Naive thymus-derived CD4-positive, alpha-beta T cell (primary cell): ENCODE measurements around the gene DOCK2. TPM values are rescaled to one million over a fixed set of nuclear protein-coding genes. Genes with fewer than 3 reads are reported as not detected.

ENCODE experiments used
- ATAC-seq: fragments of 150-1000 bp; cut with Tn5 transposase; 2 replicates; pipeline ENCODE4 v1.10.0; 2021; ENCODE audit warnings: mild to moderate bottlenecking, moderate library complexity
- CTCF ChIA-PET: fragments of 350-600 bp; sonication (Branson Sonifier 250); formaldehyde crosslinking; loops from one replicate; lab custom pipeline; 2021; ENCODE audit warnings: antibody characterized with exemption; lab: Charles Lee
- POLR2A ChIA-PET: fragments of 350-600 bp; sonication (Branson Sonifier 250); formaldehyde crosslinking; loops from one replicate; lab custom pipeline; 2021; ENCODE audit warnings: antibody characterized with exemption, inconsistent platforms; lab: Charles Lee
- DNase-seq, 9 donors: peaks; one replicate each; pipeline versions ENCODE4 v3.0.0 to v3.0.0-alpha.2; 2020 to 2022; ENCODE audit warnings: mixed read lengths in 1 of 9
- H3K27ac ChIP-seq: one replicate; pipeline ENCODE4 v1.7.0; 2013; ENCODE audit warnings: mild to moderate bottlenecking, low read depth, low read length, moderate library complexity
- H3K27me3 ChIP-seq, 2 donors: one replicate each; pipeline ENCODE4 v1.7.0; 2013; ENCODE audit warnings: low read length in 2 of 2, mild to moderate bottlenecking in 2 of 2, moderate library complexity in 2 of 2; ENCODE audit not compliant: control insufficient read depth in 2 of 2, insufficient read depth in 2 of 2
- H3K36me3 ChIP-seq, 3 experiments: 1 replicate in 2 of 3; 2 replicates in 1 of 3; pipeline ENCODE4 v1.7.0; 2013; ENCODE audit warnings: low read length in 3 of 3, mild to moderate bottlenecking in 3 of 3, moderate library complexity in 1 of 3; ENCODE audit not compliant: insufficient read depth in 3 of 3, control insufficient read depth in 2 of 3
- H3K4me1 ChIP-seq, 2 donors: one replicate each; pipeline ENCODE4 v1.7.0; 2013; ENCODE audit warnings: low read length in 2 of 2, mild to moderate bottlenecking in 2 of 2, moderate library complexity in 1 of 2; ENCODE audit not compliant: control insufficient read depth in 2 of 2, insufficient read depth in 2 of 2
- H3K4me3 ChIP-seq: 2 replicates; pipeline ENCODE4 v1.7.0; 2013; ENCODE audit warnings: mild to moderate bottlenecking, low read length
- H3K9me3 ChIP-seq, 3 experiments: 1 replicate in 2 of 3; 2 replicates in 1 of 3; pipeline ENCODE4 v1.7.0; 2013; ENCODE audit warnings: low read length in 3 of 3; ENCODE audit not compliant: control insufficient read depth in 2 of 3
- H3K27ac Mint-ChIP-seq, 9 donors: one replicate each; pipeline ENCODE4 v1.8.0; 2020 to 2022; ENCODE audit warnings: mixed read lengths in 9 of 9, mild to moderate bottlenecking in 8 of 9, moderate library complexity in 5 of 9, inconsistent platforms in 2 of 9
- H3K27me3 Mint-ChIP-seq, 5 donors: one replicate each; pipeline ENCODE4 v1.8.0; 2021 to 2022; ENCODE audit warnings: mixed read lengths in 5 of 5, mild to moderate bottlenecking in 1 of 5
- H3K36me3 Mint-ChIP-seq, 5 donors: one replicate each; pipeline ENCODE4 v1.8.0; 2020 to 2022; ENCODE audit warnings: mixed read lengths in 5 of 5, mild to moderate bottlenecking in 3 of 5, inconsistent platforms in 1 of 5
- H3K4me1 Mint-ChIP-seq, 7 donors: one replicate each; pipeline ENCODE4 v1.8.0; 2020 to 2022; ENCODE audit warnings: mixed read lengths in 7 of 7, mild to moderate bottlenecking in 3 of 7, inconsistent platforms in 1 of 7
- H3K4me3 Mint-ChIP-seq, 10 donors: one replicate each; pipeline ENCODE4 v1.8.0; 2020 to 2022; ENCODE audit warnings: mild to moderate bottlenecking in 10 of 10, mixed read lengths in 10 of 10, moderate library complexity in 6 of 10, inconsistent platforms in 2 of 10
- H3K9me3 Mint-ChIP-seq, 11 donors: one replicate each; pipeline ENCODE4 v1.8.0; 2020 to 2022; ENCODE audit warnings: mixed read lengths in 11 of 11, mild to moderate bottlenecking in 4 of 11, inconsistent platforms in 1 of 11, moderate library complexity in 1 of 11
- intact Hi-C, 2 donors: fragments of 100-400 bp; cut with micrococcal nuclease; formaldehyde crosslinking; loops; one replicate each; pipeline ENCODE4 v1.15.1; 2023
- polyA plus RNA-seq, 2 donors: library from polyadenylated mRNA; unstranded; fragments of 300-500 nt; fragmentation: Illumina TruSeq; gene quantifications; one replicate each; pipeline ENCODE4 v1.2.3, GENCODE V29; 2021
- total RNA-seq, 6 experiments: library from RNA in 5 of 6; stranded (reverse) in 5 of 6; gene quantifications; 1 replicate in 5 of 6; 2 replicates in 1 of 6; pipeline ENCODE4 v1.2.3 and lab custom pipeline; 2021 to 2026

Gene DOCK2
- total and polyA plus RNA-seq, 7 experiments from 2014 or later, result 63.7 to 345 (median 202) TPM

- Histone ChIP-seq H3K9me3 (no peaks in the 10 kb centered on the region), H3K4me1 (no peaks in the 10 kb centered on the region), H3K27ac (no peak overlapping the region), H3K4me3 (no peak overlapping the region), H3K36me3 (no peaks in the 10 kb centered on the region), H3K27me3 (no peaks in the 10 kb centered on the region)
- peaks cover 2 to 33% (median 14%) of the 10 kb centered on the region in 7 donors for H3K4me1 Mint-ChIP-seq
- H3K9me3 Mint-ChIP-seq, result peaks cover 0 to 1% (median 0%) of the 10 kb centered on the region in 11 donors
- CTCF ChIA-PET, result no interaction called here
- POLR2A ChIA-PET, result no interaction called here
- H3K27ac Mint-ChIP-seq, result no peak overlapping the region
- H3K27me3 Mint-ChIP-seq, result no peaks in the 10 kb centered on the region
- no peak overlapping the region for H3K4me3 Mint-ChIP-seq
- H3K36me3 Mint-ChIP-seq, result peaks cover 4 to 67% (median 34%) of the 10 kb centered on the region in 5 donors
- intact Hi-C loops, result no loop called here
- no peak for ATAC-seq
- DNase-seq, result no peak
These were observed 238.7 kb downstream of the DOCK2 start for GRCh38 chr5:169875731-169876130.

GRCh38 chr5:169876386-169876785 is 239.3 kb downstream of the DOCK2 start:
- H3K27me3 ChIP-seq, result no peaks in the 10 kb centered on the region

GRCh38 chr5:169880012-169880663 is 243.1 kb downstream of the DOCK2 start:
- Histone ChIP-seq H3K27ac (no peak overlapping the region), H3K4me1 (no peaks in the 10 kb centered on the region), H3K4me3 (no peak overlapping the region), H3K27me3 (no peaks in the 10 kb centered on the region), H3K36me3 (peaks cover 0 to 4% (median 0%) of the 10 kb centered on the region in 3 experiments), H3K9me3 (no peaks in the 10 kb centered on the region)
- Mint-ChIP-seq H3K27ac (no peak overlapping the region), H3K36me3 (peaks cover 11 to 81% (median 33%) of the 10 kb centered on the region in 5 donors), H3K4me3 (no peak overlapping the region), H3K27me3 (no peaks in the 10 kb centered on the region), H3K4me1 (peaks cover 2 to 70% (median 33%) of the 10 kb centered on the region in 7 donors), H3K9me3 (peaks cover 0 to 3% (median 0%) of the 10 kb centered on the region in 11 donors)
- intact Hi-C loops, result no loop called here
- ATAC-seq, result peak; percentile 36
- ChIA-PET POLR2A (no interaction called here), CTCF (no interaction called here)
- no peak for DNase-seq

More at GRCh38 chr5:169876386-169876785, 239.3 kb downstream of the DOCK2 start:
- intact Hi-C loops, result no loop called here
- no peak overlapping the region for H3K4me3 Mint-ChIP-seq
- CTCF ChIA-PET, result no interaction called here
- Histone ChIP-seq H3K9me3 (no peaks in the 10 kb centered on the region), H3K4me3 (no peak overlapping the region), H3K36me3 (no peaks in the 10 kb centered on the region), H3K27ac (no peak overlapping the region), H3K4me1 (no peaks in the 10 kb centered on the region)
- DNase-seq, result no peak
- H3K4me1 Mint-ChIP-seq, result peaks cover 2 to 39% (median 14%) of the 10 kb centered on the region in 7 donors
- H3K27me3 Mint-ChIP-seq, result no peaks in the 10 kb centered on the region
- H3K9me3 Mint-ChIP-seq, result peaks cover 0 to 1% (median 0%) of the 10 kb centered on the region in 11 donors
- peaks cover 4 to 66% (median 34%) of the 10 kb centered on the region in 5 donors for H3K36me3 Mint-ChIP-seq
- POLR2A ChIA-PET, result no interaction called here
- no peak for ATAC-seq
- H3K27ac Mint-ChIP-seq, result no peak overlapping the region

- ChIA-PET CTCF (no interaction called here), POLR2A (no interaction called here)
- no peak for DNase-seq
- no peak for ATAC-seq
- no peak overlapping the region for H3K4me3 Mint-ChIP-seq
- no peaks in the 10 kb centered on the region for H3K27me3 ChIP-seq
- no peaks in the 10 kb centered on the region for H3K27me3 Mint-ChIP-seq
- H3K4me1 ChIP-seq, result no peaks in the 10 kb centered on the region
- no peak overlapping the region for H3K4me3 ChIP-seq
- H3K4me1 Mint-ChIP-seq, result peaks cover 2 to 70% (median 33%) of the 10 kb centered on the region in 7 donors
- H3K27ac Mint-ChIP-seq, result no peak overlapping the region
- intact Hi-C loops, result no loop called here
- H3K36me3 ChIP-seq, result peaks cover 0 to 4% (median 0%) of the 10 kb centered on the region in 3 experiments
- H3K27ac ChIP-seq, result no peak overlapping the region
- no peaks in the 10 kb centered on the region for H3K9me3 ChIP-seq
- peaks cover 0 to 3% (median 0%) of the 10 kb centered on the region in 11 donors for H3K9me3 Mint-ChIP-seq
- peaks cover 15 to 76% (median 27%) of the 10 kb centered on the region in 5 donors for H3K36me3 Mint-ChIP-seq
These were observed 243.7 kb downstream of the DOCK2 start for GRCh38 chr5:169880785-169881184.

- H3K4me3 ChIP-seq, result no peak overlapping the region
- Mint-ChIP-seq H3K36me3 (peaks cover 15 to 70% (median 22%) of the 10 kb centered on the region in 5 donors), H3K9me3 (peaks cover 0 to 3% (median 0%) of the 10 kb centered on the region in 11 donors), H3K4me3 (no peak overlapping the region), H3K27me3 (no peaks in the 10 kb centered on the region), H3K4me1 (peaks cover 2 to 63% (median 40%) of the 10 kb centered on the region in 7 donors), H3K27ac (no peak overlapping the region)
- ChIA-PET POLR2A (no interaction called here), CTCF (no interaction called here)
- DNase-seq, result no peak
- H3K9me3 ChIP-seq, result no peaks in the 10 kb centered on the region
- H3K36me3 ChIP-seq, result peaks cover 0 to 4% (median 0%) of the 10 kb centered on the region in 3 experiments
- H3K27me3 ChIP-seq, result no peaks in the 10 kb centered on the region
- H3K4me1 ChIP-seq, result no peaks in the 10 kb centered on the region
- intact Hi-C loops, result no loop called here
- ATAC-seq, result no peak
- H3K27ac ChIP-seq, result no peak overlapping the region
These were observed 244.7 kb downstream of the DOCK2 start for GRCh38 chr5:169881702-169882303.

- H3K27me3 ChIP-seq, result no peaks in the 10 kb centered on the region
These were observed 249.0 kb downstream of the DOCK2 start for GRCh38 chr5:169886033-169886432.

More at GRCh38 chr5:169886033-169886432, 249.0 kb downstream of the DOCK2 start:
- H3K36me3 ChIP-seq, result peaks cover 0 to 4% (median 0%) of the 10 kb centered on the region in 3 experiments
- intact Hi-C loops, result no loop called here
- H3K36me3 Mint-ChIP-seq, result peaks cover 12 to 60% (median 19%) of the 10 kb centered on the region in 5 donors
- no peaks in the 10 kb centered on the region for H3K4me1 ChIP-seq
- CTCF ChIA-PET, result no interaction called here
- H3K27me3 Mint-ChIP-seq, result no peaks in the 10 kb centered on the region
- H3K27ac ChIP-seq, result no peak overlapping the region
- H3K4me3 Mint-ChIP-seq, result no peak overlapping the region
- peaks cover 0 to 44% (median 36%) of the 10 kb centered on the region in 7 donors for H3K4me1 Mint-ChIP-seq
- ATAC-seq, result no peak
- DNase-seq, result no peak
- peaks cover 0 to 3% (median 0%) of the 10 kb centered on the region in 11 donors for H3K9me3 Mint-ChIP-seq
- H3K27ac Mint-ChIP-seq, result no peak overlapping the region
- POLR2A ChIA-PET, result no interaction called here
- H3K9me3 ChIP-seq, result no peaks in the 10 kb centered on the region
- no peak overlapping the region for H3K4me3 ChIP-seq
